DOHH2 (cell line): ENCODE measurements around the gene SSB.

ENCODE experiments used
- H3F3A ChIP-seq: fragments of 200-600 bp; sonication (generic), shearing (Covaris generic); 2 replicates; pipeline ENCODE4 v1.6.0; 2016; ENCODE audit warnings: antibody characterized with exemption, mild to moderate bottlenecking; ENCODE audit not compliant: control insufficient read depth, insufficient read depth
- H3K27ac ChIP-seq: fragments of 200-600 bp; sonication (generic); 2 replicates; pipeline ENCODE4 v1.5.1; 2014; ENCODE audit warnings: low read depth, mild to moderate bottlenecking, low read length, moderate library complexity
- H3K27me3 ChIP-seq: fragments of 200-600 bp; sonication (generic); 2 replicates; pipeline ENCODE4 v1.6.1; 2014; ENCODE audit warnings: mild to moderate bottlenecking, low read length, mixed read lengths; ENCODE audit not compliant: control insufficient read depth
- H3K36me3 ChIP-seq: fragments of 200-600 bp; sonication (generic); 2 replicates; pipeline ENCODE4 v1.6.1; 2014; ENCODE audit warnings: mild to moderate bottlenecking, low read length, moderate library complexity, mixed read lengths; ENCODE audit not compliant: control insufficient read depth
- H3K4me1 ChIP-seq: fragments of 200-600 bp; sonication (generic); 2 replicates; pipeline ENCODE4 v1.6.1; 2014; ENCODE audit warnings: mild to moderate bottlenecking, low read length, mixed read lengths; ENCODE audit not compliant: control insufficient read depth
- H3K4me2 ChIP-seq: fragments of 200-600 bp; sonication (generic); 2 replicates; pipeline ENCODE4 v1.6.0; 2014; ENCODE audit warnings: mild to moderate bottlenecking, low read length, moderate library complexity
- H3K4me3 ChIP-seq: fragments of 200-600 bp; sonication (generic); 2 replicates; pipeline ENCODE4 v1.5.1; 2014; ENCODE audit warnings: mild to moderate bottlenecking, low read length, mixed read lengths
- H3K79me2 ChIP-seq: fragments of 200-600 bp; sonication (generic); 2 replicates; pipeline ENCODE4 v1.6.1; 2014; ENCODE audit warnings: mild to moderate bottlenecking, low read length, mixed read lengths; ENCODE audit not compliant: control insufficient read depth
- H3K9me2 ChIP-seq: fragments of 200-600 bp; sonication (generic); replicated peaks from 2 replicates; pipeline ENCODE4 v1.6.1; 2014; ENCODE audit warnings: mild to moderate bottlenecking, low read length, mixed read lengths; ENCODE audit not compliant: control insufficient read depth
- H3K9me3 ChIP-seq: fragments of 200-600 bp; sonication (generic); 2 replicates; pipeline ENCODE4 v1.6.1; 2014; ENCODE audit warnings: antibody characterized with exemption, low read length, mixed read lengths; ENCODE audit not compliant: control insufficient read depth, insufficient read depth
- H4K20me1 ChIP-seq: fragments of 200-600 bp; sonication (generic); 2 replicates; pipeline ENCODE4 v1.6.0; 2014; ENCODE audit warnings: low read depth, mild to moderate bottlenecking, antibody characterized with exemption, low read length, moderate library complexity; ENCODE audit not compliant: control insufficient read depth, insufficient read depth
- CTCF ChIP-seq: fragments of 200-600 bp; sonication (generic); IDR thresholded peaks from one replicate; pipeline ENCODE4 v1.5.1; 2014; ENCODE audit warnings: antibody characterized with exemption, mild to moderate bottlenecking, low read depth, low read length; ENCODE audit not compliant: poor library complexity, severe bottlenecking
- EZH2phosphoT487 ChIP-seq: fragments of 200-600 bp; sonication (generic); IDR thresholded peaks from 2 replicates; pipeline ENCODE4 v1.6.1; 2017; ENCODE audit warnings: borderline replicate concordance, mild to moderate bottlenecking, antibody characterized with exemption, low read length, moderate library complexity, mixed read lengths

SSB gene

GRCh38 chr2:169775765-169776164 is 22.9 kb upstream of the SSB start:
- Histone ChIP-seq H3K4me1 (peaks cover 5% of the 10 kb centered on the region), H3F3A (no peaks in the 10 kb centered on the region), H3K4me2 (no peak overlapping the region), H3K36me3 (no peaks in the 10 kb centered on the region), H4K20me1 (no peaks in the 10 kb centered on the region), H3K4me3 (no peak overlapping the region), H3K27ac (no peak overlapping the region), H3K27me3 (no peaks in the 10 kb centered on the region), H3K9me3 (no peaks in the 10 kb centered on the region), H3K9me2 (no peaks in the 10 kb centered on the region), H3K79me2 (no peaks in the 10 kb centered on the region)
- TF ChIP-seq CTCF: no peak
- no peak for TF ChIP-seq EZH2phosphoT487

- Histone ChIP-seq H4K20me1 (no peaks in the 10 kb centered on the region), H3K4me2 (no peak overlapping the region), H3K27ac (no peak overlapping the region), H3K27me3 (no peaks in the 10 kb centered on the region), H3F3A (no peaks in the 10 kb centered on the region), H3K9me3 (no peaks in the 10 kb centered on the region), H3K79me2 (no peaks in the 10 kb centered on the region), H3K4me3 (no peak overlapping the region), H3K4me1 (peaks cover 5% of the 10 kb centered on the region), H3K9me2 (no peaks in the 10 kb centered on the region), H3K36me3 (no peaks in the 10 kb centered on the region)
- TF ChIP-seq EZH2phosphoT487: no peak
- TF ChIP-seq CTCF: no peak
Measured at GRCh38 chr2:169776252-169776761, 22.4 kb upstream of the SSB start.

- Histone ChIP-seq H3K9me2 (no peaks in the 10 kb centered on the region), H3K36me3 (no peaks in the 10 kb centered on the region), H3K4me2 (no peak overlapping the region), H3K4me3 (no peak overlapping the region), H3K4me1 (peaks cover 5% of the 10 kb centered on the region), H3K9me3 (no peaks in the 10 kb centered on the region), H3F3A (no peaks in the 10 kb centered on the region), H3K27me3 (no peaks in the 10 kb centered on the region), H4K20me1 (no peaks in the 10 kb centered on the region), H3K79me2 (no peaks in the 10 kb centered on the region), H3K27ac (no peak overlapping the region)
- TF ChIP-seq CTCF: no peak
- TF ChIP-seq EZH2phosphoT487: no peak
Measured at GRCh38 chr2:169778446-169778845, 20.2 kb upstream of the SSB start.
